BLaER1 treated with 17β-estradiol and CSF1 and Interleukin-3, amounts not matched to agents 10 nM and 100 nM (cell line): Measurements from ENCODE around the gene RABGAP1L.
A peak's percentile ranks its signal among the peaks of the same experiment; 100 is the strongest.
"Not testable (repeated sequence)": the region's sequence is repeated elsewhere in the genome, so short reads cannot be mapped to it uniquely, and the experiment has no call there.

Experiments
- H3K27ac ChIP-seq, 11 experiments: shearing (Covaris generic); formaldehyde crosslinking; 2 replicates each; pipeline ENCODE4 v1.8.1; 2022
- H3K27me3 ChIP-seq, 11 experiments: shearing (Covaris generic); formaldehyde crosslinking; 2 replicates each; pipeline ENCODE4 v1.8.1; 2022
- H3K36me3 ChIP-seq, 11 experiments: shearing (Covaris generic); formaldehyde crosslinking; 2 replicates each; pipeline ENCODE4 v1.8.1; 2022
- H3K4me1 ChIP-seq, 10 experiments: shearing (Covaris generic); formaldehyde crosslinking; 2 replicates each; pipeline ENCODE4 v1.8.1; 2022
- H3K4me2 ChIP-seq, 11 experiments: shearing (Covaris generic); formaldehyde crosslinking; 2 replicates each; pipeline ENCODE4 v1.8.1; 2022
- H3K4me3 ChIP-seq, 10 experiments: shearing (Covaris generic); formaldehyde crosslinking; 2 replicates each; pipeline ENCODE4 v1.8.1; 2022
- H3K9ac ChIP-seq, 11 experiments: shearing (Covaris generic); formaldehyde crosslinking; 2 replicates each; pipeline ENCODE4 v1.8.1; 2022
- H3K9me3 ChIP-seq, 11 experiments: shearing (Covaris generic); formaldehyde crosslinking; replicated peaks in 1 of 11; 2 replicates each; pipeline ENCODE4 v1.8.1; 2022
- H4K20me1 ChIP-seq, 11 experiments: shearing (Covaris generic); formaldehyde crosslinking; 2 replicates each; pipeline ENCODE4 v1.8.1; 2022
- Cebpa-rat ChIP-seq, 11 experiments: shearing (Covaris generic); IDR thresholded peaks; 2 replicates each; pipeline ENCODE4 v1.8.1; 2022

Gene RABGAP1L

GRCh38 chr1:174815474-174815908 lies 656.2 kb downstream of the RABGAP1L start:
- no peaks in the 10 kb centered on the region for H3K27me3 ChIP-seq
- H3K36me3 ChIP-seq: peaks cover 0 to 65% (median 43%) of the 10 kb centered on the region in 11 experiments; a peak in 15 of 22 replicates
- peak overlapping the region in 9 of 11 experiments; percentile 55 to 72 (median 66); a peak in 18 of 22 replicates for H3K27ac ChIP-seq
- peaks cover 27 to 56% (median 39%) of the 10 kb centered on the region in 10 experiments for H3K4me1 ChIP-seq
- peaks cover 0 to 28% (median 12%) of the 10 kb centered on the region in 11 experiments; a peak in 10 of 22 replicates for H3K9me3 ChIP-seq
- peak overlapping the region in 1 of 10 experiments; percentile 30; a peak in 2 of 20 replicates for H3K4me3 ChIP-seq
- peak overlapping the region; percentile 72 to 87 (median 81); a peak in 20 of 22 replicates for H3K4me2 ChIP-seq
- no peaks in the 10 kb centered on the region for H4K20me1 ChIP-seq
- TF ChIP-seq Cebpa-rat (IDR thresholded peaks at IDR 0.05): no peak
- peak overlapping the region in 3 of 11 experiments; percentile 5 to 45 (median 23); a peak in 4 of 22 replicates for H3K9ac ChIP-seq

GRCh38 chr1:174816621-174817020 lies 657.3 kb downstream of the RABGAP1L start:
- peak overlapping the region in 6 of 11 experiments; percentile 27 to 72 (median 66); a peak in 8 of 22 replicates for H3K27ac ChIP-seq
- peaks cover 27 to 56% (median 39%) of the 10 kb centered on the region in 10 experiments for H3K4me1 ChIP-seq
- H3K9ac ChIP-seq, H3K27me3 ChIP-seq, H4K20me1 ChIP-seq, H3K4me3 ChIP-seq: not testable (repeated sequence)
- peaks cover 0 to 38% (median 18%) of the 10 kb centered on the region in 11 experiments; a peak in 13 of 22 replicates for H3K9me3 ChIP-seq
- H3K36me3 ChIP-seq: peaks cover 0 to 75% (median 54%) of the 10 kb centered on the region in 11 experiments; a peak in 15 of 22 replicates
- peak overlapping the region; percentile 27 to 87 (median 80); a peak in 18 of 22 replicates for H3K4me2 ChIP-seq

- Histone ChIP-seq H3K9ac (no peak overlapping the region), H3K4me3 (no peak overlapping the region), H3K27ac (no peak overlapping the region), H3K36me3 (peaks cover 0 to 76% (median 47%) of the 10 kb centered on the region in 11 experiments; a peak in 14 of 22 replicates), H4K20me1 (no peaks in the 10 kb centered on the region), H3K27me3 (no peaks in the 10 kb centered on the region), H3K4me1 (peaks cover 27 to 47% (median 35%) of the 10 kb centered on the region in 10 experiments), H3K4me2 (no peak overlapping the region), H3K9me3 (peaks cover 0 to 45% (median 23%) of the 10 kb centered on the region in 11 experiments; a peak in 13 of 22 replicates)
- peak in 1 of 11 experiments; percentile 12; a peak in 2 of 22 replicates for TF ChIP-seq Cebpa-rat (IDR thresholded peaks at IDR 0.05)
These were observed 658.8 kb downstream of the RABGAP1L start for GRCh38 chr1:174818014-174818616.

- Histone ChIP-seq H3K27ac (no peak overlapping the region), H4K20me1 (no peaks in the 10 kb centered on the region), H3K4me2 (no peak overlapping the region), H3K4me1 (peaks cover 27 to 39% (median 34%) of the 10 kb centered on the region in 10 experiments), H3K9me3 (peaks cover 0 to 45% (median 23%) of the 10 kb centered on the region in 11 experiments; a peak in 13 of 22 replicates), H3K36me3 (peaks cover 0 to 68% (median 38%) of the 10 kb centered on the region in 11 experiments; a peak in 14 of 22 replicates), H3K9ac (no peak overlapping the region), H3K4me3 (no peak overlapping the region), H3K27me3 (no peaks in the 10 kb centered on the region)
- TF ChIP-seq Cebpa-rat (IDR thresholded peaks at IDR 0.05): no peak
These were observed 659.6 kb downstream of the RABGAP1L start for GRCh38 chr1:174818951-174819350.

GRCh38 chr1:174819596-174819995 lies 660.3 kb downstream of the RABGAP1L start:
- Histone ChIP-seq H3K4me1 (peaks cover 22 to 33% (median 29%) of the 10 kb centered on the region in 10 experiments), H3K27me3 (no peaks in the 10 kb centered on the region), H3K36me3 (peaks cover 0 to 65% (median 38%) of the 10 kb centered on the region in 11 experiments; a peak in 14 of 22 replicates), H3K9ac (no peak overlapping the region), H3K27ac (no peak overlapping the region), H4K20me1 (no peaks in the 10 kb centered on the region), H3K9me3 (peaks cover 0 to 45% (median 23%) of the 10 kb centered on the region in 11 experiments; a peak in 13 of 22 replicates), H3K4me2 (no peak overlapping the region), H3K4me3 (no peak overlapping the region)
- no peak for TF ChIP-seq Cebpa-rat (IDR thresholded peaks at IDR 0.05)

GRCh38 chr1:174825127-174825526 lies 665.8 kb downstream of the RABGAP1L start:
- Histone ChIP-seq H3K27ac (no peak overlapping the region), H3K4me2 (no peak overlapping the region), H4K20me1 (no peaks in the 10 kb centered on the region), H3K9me3 (peaks cover 0 to 20% (median 12%) of the 10 kb centered on the region in 11 experiments; a peak in 14 of 22 replicates), H3K4me1 (peaks cover 0 to 5% (median 0%) of the 10 kb centered on the region in 10 experiments; a peak in 2 of 20 replicates), H3K4me3 (no peak overlapping the region), H3K36me3 (peaks cover 0 to 67% (median 37%) of the 10 kb centered on the region in 11 experiments; a peak in 18 of 22 replicates), H3K27me3 (no peaks in the 10 kb centered on the region), H3K9ac (no peak overlapping the region)
- no peak for TF ChIP-seq Cebpa-rat (IDR thresholded peaks at IDR 0.05)

GRCh38 chr1:174825806-174826205 lies 666.5 kb downstream of the RABGAP1L start:
- TF ChIP-seq Cebpa-rat (IDR thresholded peaks at IDR 0.05): no peak
- H3K9ac ChIP-seq: no peak overlapping the region
- H3K4me2 ChIP-seq: no peak overlapping the region
- peaks cover 0 to 61% (median 30%) of the 10 kb centered on the region in 11 experiments; a peak in 18 of 22 replicates for H3K36me3 ChIP-seq
- H3K27me3 ChIP-seq: no peaks in the 10 kb centered on the region
- H3K27ac ChIP-seq: no peak overlapping the region
- H4K20me1 ChIP-seq: no peaks in the 10 kb centered on the region
- H3K4me3 ChIP-seq: no peak overlapping the region
- peaks cover 0 to 14% (median 8%) of the 10 kb centered on the region in 11 experiments; a peak in 11 of 22 replicates for H3K9me3 ChIP-seq
- peaks cover 0 to 5% (median 0%) of the 10 kb centered on the region in 10 experiments; a peak in 2 of 20 replicates for H3K4me1 ChIP-seq

GRCh38 chr1:174828264-174828663 lies 668.9 kb downstream of the RABGAP1L start:
- Histone ChIP-seq H3K4me2 (peak overlapping the region in 1 of 11 experiments; percentile 3; a peak in 1 of 22 replicates), H4K20me1 (no peaks in the 10 kb centered on the region)

GRCh38 chr1:174829990-174830389 lies 670.7 kb downstream of the RABGAP1L start:
- H3K4me2 ChIP-seq: no peak overlapping the region
- H3K9me3 ChIP-seq: no peaks in the 10 kb centered on the region; a peak in 1 of 22 replicates
- no peak overlapping the region for H3K4me3 ChIP-seq
- H3K27me3 ChIP-seq: no peaks in the 10 kb centered on the region
- peaks cover 0 to 39% (median 20%) of the 10 kb centered on the region in 11 experiments; a peak in 18 of 22 replicates for H3K36me3 ChIP-seq
- no peaks in the 10 kb centered on the region for H4K20me1 ChIP-seq
- no peak overlapping the region for H3K27ac ChIP-seq
- TF ChIP-seq Cebpa-rat (IDR thresholded peaks at IDR 0.05): no peak
- H3K9ac ChIP-seq: no peak overlapping the region
- H3K4me1 ChIP-seq: peaks cover 0 to 5% (median 0%) of the 10 kb centered on the region in 10 experiments; a peak in 2 of 20 replicates

More at GRCh38 chr1:174828264-174828663, 668.9 kb downstream of the RABGAP1L start:
- no peak overlapping the region for H3K4me3 ChIP-seq
- no peaks in the 10 kb centered on the region for H3K27me3 ChIP-seq
- no peak for TF ChIP-seq Cebpa-rat (IDR thresholded peaks at IDR 0.05)
- H3K27ac ChIP-seq: no peak overlapping the region
- peaks cover 0 to 39% (median 21%) of the 10 kb centered on the region in 11 experiments; a peak in 18 of 22 replicates for H3K36me3 ChIP-seq
- no peak overlapping the region for H3K9ac ChIP-seq
- no peaks in the 10 kb centered on the region; a peak in 1 of 22 replicates for H3K9me3 ChIP-seq
- peaks cover 0 to 5% (median 0%) of the 10 kb centered on the region in 10 experiments; a peak in 2 of 20 replicates for H3K4me1 ChIP-seq
